ENCODE measurements around the gene NACAD. TPM values are rescaled to one million over a fixed set of nuclear protein-coding genes. Genes with fewer than 3 reads are reported as not detected.

NACAD gene
- polyA plus RNA-seq, 10 donors: 4.0 to 8.4 (median 5.7) TPM

GRCh38 chr7:45075355-45075644 is 13.5 kb downstream of the NACAD start:
- no peak for DNase-seq

GRCh38 chr7:45074528-45075354 is 14.0 kb downstream of the NACAD start:
- DNase-seq: no peak

- DNase-seq: no peak
Observed at GRCh38 chr7:45073786-45074527, 14.8 kb downstream of the NACAD start.

GRCh38 chr7:45073031-45073785 is 15.6 kb downstream of the NACAD start:
- no peak for DNase-seq

GRCh38 chr7:45072131-45073030 is 16.4 kb downstream of the NACAD start:
- DNase-seq: no peak

- DNase-seq: no peak
Observed at GRCh38 chr7:45071528-45071927, 17.2 kb downstream of the NACAD start.

GRCh38 chr7:45070254-45070642 is 18.5 kb downstream of the NACAD start:
- DNase-seq: no peak

- DNase-seq: no peak
Observed at GRCh38 chr7:45069444-45070253, 19.1 kb downstream of the NACAD start.

GRCh38 chr7:45068236-45069023 is 20.3 kb downstream of the NACAD start:
- DNase-seq: no peak

- DNase-seq: no peak
Observed at GRCh38 chr7:45067582-45067981, 21.2 kb downstream of the NACAD start.

GRCh38 chr7:45066409-45066808 is 22.4 kb downstream of the NACAD start:
- no peak for DNase-seq

GRCh38 chr7:45065031-45065995 is 23.5 kb downstream of the NACAD start:
- DNase-seq: no peak

GRCh38 chr7:45064047-45064725 is 24.6 kb downstream of the NACAD start:
- DNase-seq: no peak

GRCh38 chr7:45061806-45062425 is 26.9 kb downstream of the NACAD start:
- DNase-seq: no peak

- no peak for DNase-seq
Observed at GRCh38 chr7:45061352-45061751, 27.4 kb downstream of the NACAD start.

- DNase-seq: no peak
Observed at GRCh38 chr7:45060295-45060694, 28.5 kb downstream of the NACAD start.

GRCh38 chr7:45057878-45058277 is 30.9 kb downstream of the NACAD start:
- DNase-seq: no peak
